ENCODE results near the gene FBRS.
"Not testable (repeated sequence)": the region's sequence is repeated elsewhere in the genome, so short reads cannot be mapped to it uniquely, and the experiment has no call there.

Gene FBRS

DNA sequence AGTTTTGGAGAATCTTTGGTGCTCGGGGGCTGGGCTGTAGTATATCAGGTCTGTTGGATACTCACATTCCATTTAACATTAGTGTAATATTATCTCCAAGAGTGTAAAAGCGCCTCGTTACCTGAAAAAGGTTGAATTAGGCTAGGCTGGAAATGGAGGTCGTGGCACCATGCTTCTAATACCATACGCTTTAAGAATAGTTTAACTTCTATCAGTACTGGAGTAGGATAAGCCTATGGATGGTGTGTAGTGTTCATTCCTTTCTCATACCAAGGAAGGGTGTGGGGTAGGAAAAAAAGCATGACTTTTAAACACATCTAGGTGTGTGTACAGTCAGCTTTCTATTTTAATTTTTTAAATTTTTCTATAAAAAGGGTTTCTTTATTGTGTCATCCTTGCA, 42.7 kb downstream of the FBRS start:
- ATAC-seq (replicated peaks), result no peak
- Mint-ChIP-seq H3K4me3 (no peak overlapping the region), H3K27me3 (no peaks in the 10 kb centered on the region), H3K9me3 (no peaks in the 10 kb centered on the region), H3K27ac (no peak overlapping the region), H3K4me1 (ENCODE audit: low read depth in 2 of 2) (peaks cover 21 to 26% of the 10 kb centered on the region in 2 donors), H3K36me3 (ENCODE audit: insufficient read depth) (peaks cover 84% of the 10 kb centered on the region)
- DNase-seq, result no peak

DNA sequence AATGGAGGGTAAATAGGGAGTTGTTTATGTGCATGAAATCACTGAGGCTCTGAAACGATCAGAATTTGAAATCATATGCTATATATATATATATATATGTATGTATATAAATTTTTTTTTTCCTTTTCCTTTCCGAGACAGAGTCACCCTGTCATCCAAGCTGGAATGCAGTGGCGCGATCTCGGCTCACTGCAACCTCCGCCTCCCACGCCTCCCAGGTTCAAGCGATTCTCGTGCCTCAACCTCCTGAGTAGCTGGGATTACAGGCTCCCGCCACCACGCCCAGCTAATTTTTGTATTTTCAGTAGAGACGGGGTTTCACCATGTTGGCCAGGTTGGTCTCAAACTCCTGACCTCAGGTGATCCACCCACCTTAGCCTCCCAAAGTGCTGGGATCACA, 44.8 kb downstream of the FBRS start:
- not testable (repeated sequence) for H3K4me3 Mint-ChIP-seq; DNase-seq; H3K9me3 Mint-ChIP-seq; H3K27me3 Mint-ChIP-seq; ATAC-seq (replicated peaks)
- Mint-ChIP-seq H3K36me3 (ENCODE audit: insufficient read depth) (peaks cover 95% of the 10 kb centered on the region), H3K27ac (peak overlapping the region in 1 of 2 donors; percentile 90), H3K4me1 (ENCODE audit: low read depth in 2 of 2) (peaks cover 14 to 16% of the 10 kb centered on the region in 2 donors)

DNA sequence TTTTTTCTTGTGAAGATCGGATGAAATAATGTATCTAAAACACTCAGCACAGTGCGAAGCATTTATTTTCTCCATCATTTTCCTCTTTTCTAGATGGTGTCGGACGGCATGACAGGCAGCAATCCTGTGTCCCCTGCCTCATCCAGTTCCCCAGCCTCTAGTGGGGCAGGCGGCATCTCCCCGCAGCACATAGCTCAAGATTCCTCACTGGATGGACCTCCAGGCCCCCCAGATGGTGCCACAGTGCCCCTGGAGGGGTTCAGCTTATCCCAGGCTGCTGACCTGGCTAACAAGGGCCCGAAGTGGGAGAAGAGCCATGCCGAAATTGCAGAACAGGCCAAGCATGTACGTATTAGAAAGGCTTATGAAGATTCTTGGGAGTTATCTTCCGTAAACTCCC, 45.7 kb downstream of the FBRS start:
- Mint-ChIP-seq H3K27ac (no peak overlapping the region), H3K9me3 (no peaks in the 10 kb centered on the region), H3K36me3 (ENCODE audit: insufficient read depth) (peaks cover 93% of the 10 kb centered on the region), H3K27me3 (no peaks in the 10 kb centered on the region), H3K4me1 (ENCODE audit: low read depth in 2 of 2) (peaks cover 13 to 15% of the 10 kb centered on the region in 2 donors), H3K4me3 (no peak overlapping the region)
- DNase-seq (no peak), ATAC-seq (replicated peaks) (no peak)

DNA sequence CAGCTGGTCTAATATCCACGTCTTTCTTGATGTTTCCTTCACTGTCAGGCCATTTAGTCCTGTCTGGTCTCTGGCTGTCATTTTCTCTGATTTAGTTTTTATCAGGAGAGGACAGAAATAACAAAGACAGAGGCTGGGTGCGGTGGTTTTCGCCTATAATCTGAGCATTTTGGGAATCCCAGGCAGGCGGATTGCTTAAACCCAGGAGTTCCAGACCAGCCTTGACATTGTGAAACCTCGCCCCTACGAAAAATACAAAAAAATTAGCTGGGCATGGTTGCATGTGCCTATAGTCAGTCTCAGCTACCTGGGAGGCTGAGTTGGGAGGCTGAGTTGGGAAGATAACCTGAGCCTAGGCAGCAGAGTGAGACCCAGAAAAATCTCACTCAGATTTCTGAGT, 47.8 kb downstream of the FBRS start:
- no peak overlapping the region for H3K27ac Mint-ChIP-seq
- H3K4me1 Mint-ChIP-seq (ENCODE audit: low read depth in 2 of 2), result peaks cover 0 to 7% of the 10 kb centered on the region in 2 donors
- no peak for ATAC-seq (replicated peaks)
- H3K4me3 Mint-ChIP-seq, result no peak overlapping the region
- peaks cover 93% of the 10 kb centered on the region for H3K36me3 Mint-ChIP-seq (ENCODE audit: insufficient read depth)
- DNase-seq, result no peak
- H3K27me3 Mint-ChIP-seq, result no peaks in the 10 kb centered on the region
- H3K9me3 Mint-ChIP-seq, result no peaks in the 10 kb centered on the region

DNA sequence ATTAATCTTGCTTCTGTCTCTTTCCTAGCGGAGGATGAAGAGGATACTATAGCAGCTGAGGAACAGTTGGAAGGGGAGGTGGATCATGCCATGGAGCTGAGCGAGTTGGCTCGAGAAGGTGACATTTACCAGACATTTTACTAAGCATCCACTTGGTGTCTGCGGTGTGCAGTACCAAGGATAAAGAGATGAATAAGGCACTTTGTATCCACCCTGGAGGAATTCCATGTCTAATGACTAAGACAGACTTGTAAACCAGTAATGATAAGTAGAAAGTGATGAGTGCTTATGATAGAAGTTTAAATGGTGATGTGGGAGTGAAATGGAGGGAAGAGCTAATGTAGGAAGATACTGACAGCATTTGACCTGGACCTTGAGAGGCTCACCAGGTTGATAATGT, 52.7 kb downstream of the FBRS start:
- Mint-ChIP-seq H3K27me3 (no peaks in the 10 kb centered on the region), H3K27ac (peak overlapping the region in 1 of 2 donors; percentile 71), H3K9me3 (no peaks in the 10 kb centered on the region), H3K4me1 (ENCODE audit: low read depth in 2 of 2) (peaks cover 13 to 16% of the 10 kb centered on the region in 2 donors), H3K36me3 (ENCODE audit: insufficient read depth) (peaks cover 98% of the 10 kb centered on the region), H3K4me3 (no peak overlapping the region)
- ATAC-seq (replicated peaks) (no peak), DNase-seq (no peak)

DNA sequence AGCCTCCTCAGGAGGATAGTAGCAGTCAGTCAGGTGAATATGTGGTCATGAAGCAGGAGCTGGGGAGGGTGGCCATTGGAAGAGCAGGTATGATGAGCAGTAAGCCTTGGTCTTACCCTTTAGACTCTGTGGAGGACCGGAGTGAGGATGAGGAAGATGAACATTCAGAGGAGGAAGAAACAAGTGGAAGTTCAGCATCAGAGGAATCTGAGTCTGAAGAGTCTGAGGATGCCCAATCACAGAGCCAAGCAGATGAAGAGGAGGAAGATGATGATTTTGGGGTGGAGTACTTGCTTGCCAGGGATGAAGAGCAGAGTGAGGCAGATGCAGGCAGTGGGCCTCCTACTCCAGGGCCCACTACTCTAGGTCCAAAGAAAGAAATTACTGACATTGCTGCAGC, 53.5 kb downstream of the FBRS start:
- H3K4me1 Mint-ChIP-seq (ENCODE audit: low read depth in 2 of 2), result peaks cover 19 to 22% of the 10 kb centered on the region in 2 donors
- no peak overlapping the region for H3K4me3 Mint-ChIP-seq
- peaks cover 98% of the 10 kb centered on the region for H3K36me3 Mint-ChIP-seq (ENCODE audit: insufficient read depth)
- ATAC-seq (replicated peaks) (no peak), DNase-seq (no peak)
- H3K27me3 Mint-ChIP-seq, result no peaks in the 10 kb centered on the region
- H3K27ac Mint-ChIP-seq, result peak overlapping the region; percentile 47 to 71
- H3K9me3 Mint-ChIP-seq, result no peaks in the 10 kb centered on the region

DNA sequence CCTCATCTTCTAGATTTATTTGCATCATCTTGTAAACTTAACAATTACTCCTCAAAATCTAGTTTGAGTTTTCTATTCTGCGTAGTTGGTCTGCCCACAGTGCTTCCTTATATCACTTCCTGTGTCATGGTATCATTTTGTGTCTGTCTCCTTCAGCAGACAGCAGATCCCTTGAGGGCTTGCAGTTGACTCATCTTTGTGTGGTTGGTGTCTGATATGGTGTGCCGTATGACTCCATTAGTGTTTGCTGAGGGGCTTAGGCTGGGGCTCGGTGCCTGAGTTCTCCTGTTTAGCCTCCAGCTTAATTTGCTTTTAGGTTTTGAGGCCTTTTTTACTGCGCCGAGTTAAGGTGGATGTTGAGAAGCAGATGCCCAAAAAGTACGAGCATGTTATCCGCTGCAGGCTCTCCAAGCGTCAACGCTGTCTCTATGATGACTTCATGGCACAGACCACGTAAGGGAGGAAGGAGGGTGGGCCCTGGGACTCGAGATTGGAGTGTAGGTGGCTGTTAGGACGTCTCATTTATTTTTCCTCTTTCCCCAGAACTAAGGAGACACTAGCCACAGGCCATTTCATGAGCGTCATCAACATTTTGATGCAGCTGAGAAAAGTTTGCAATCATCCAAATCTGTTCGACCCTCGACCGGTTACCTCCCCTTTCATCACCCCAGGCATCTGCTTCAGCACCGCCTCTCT, 57.7 kb downstream of the FBRS start:
- Mint-ChIP-seq H3K27me3 (no peaks in the 10 kb centered on the region), H3K27ac (peak overlapping the region; percentile 85 to 98), H3K4me1 (ENCODE audit: low read depth in 2 of 2) (peaks cover 20 to 27% of the 10 kb centered on the region in 2 donors), H3K9me3 (no peaks in the 10 kb centered on the region), H3K36me3 (ENCODE audit: insufficient read depth) (peaks cover 96% of the 10 kb centered on the region), H3K4me3 (peak overlapping the region; percentile 41 to 64)
- peak; percentile 99 for ATAC-seq (replicated peaks)
- DNase-seq, result peak; percentile 41 to 46 (median 46)

DNA sequence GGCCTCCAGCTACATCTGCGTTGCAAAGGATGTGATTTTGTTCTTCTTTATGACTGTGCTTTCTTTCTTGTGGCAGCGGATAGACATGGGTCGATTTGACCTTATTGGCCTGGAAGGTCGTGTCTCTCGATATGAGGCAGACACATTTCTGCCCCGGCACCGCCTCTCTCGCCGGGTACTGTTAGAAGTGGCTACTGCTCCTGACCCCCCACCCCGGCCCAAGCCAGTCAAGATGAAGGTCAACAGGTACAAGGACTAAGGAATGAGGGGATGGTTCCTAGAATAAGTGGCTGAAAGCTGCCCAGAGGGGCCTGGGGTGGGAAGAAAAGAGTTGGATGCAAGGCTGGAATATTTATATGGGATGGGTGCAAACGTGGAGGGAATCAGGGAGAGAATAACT, 61.9 kb downstream of the FBRS start:
- ATAC-seq (replicated peaks) (no peak), DNase-seq (no peak)
- H3K36me3 Mint-ChIP-seq (ENCODE audit: insufficient read depth), result peaks cover 93% of the 10 kb centered on the region
- no peak overlapping the region for H3K4me3 Mint-ChIP-seq
- peak overlapping the region; percentile 79 to 87 for H3K27ac Mint-ChIP-seq
- H3K9me3 Mint-ChIP-seq, result no peaks in the 10 kb centered on the region
- H3K27me3 Mint-ChIP-seq, result no peaks in the 10 kb centered on the region
- peaks cover 18 to 33% of the 10 kb centered on the region in 2 donors for H3K4me1 Mint-ChIP-seq (ENCODE audit: low read depth in 2 of 2)
